OCI-LY3 (cell line): Measurements from ENCODE around the gene TMPO.

Experiments
- EZH2phosphoT487 ChIP-seq: fragments of 200-600 bp; shearing (Covaris generic); IDR thresholded peaks from 2 replicates; pipeline ENCODE4 v1.6.1; 2018; ENCODE audit warnings: antibody characterized with exemption, mixed run types, low read depth
- TF ChIP-seq, protein P1 (sequence below): fragments of 200-600, 300-600 bp; sonication (generic); IDR thresholded peaks from 2 replicates; pipeline ENCODE4 v1.5.1; 2014; ENCODE audit warnings: antibody characterized with exemption, low read length, low read depth

DNA sequence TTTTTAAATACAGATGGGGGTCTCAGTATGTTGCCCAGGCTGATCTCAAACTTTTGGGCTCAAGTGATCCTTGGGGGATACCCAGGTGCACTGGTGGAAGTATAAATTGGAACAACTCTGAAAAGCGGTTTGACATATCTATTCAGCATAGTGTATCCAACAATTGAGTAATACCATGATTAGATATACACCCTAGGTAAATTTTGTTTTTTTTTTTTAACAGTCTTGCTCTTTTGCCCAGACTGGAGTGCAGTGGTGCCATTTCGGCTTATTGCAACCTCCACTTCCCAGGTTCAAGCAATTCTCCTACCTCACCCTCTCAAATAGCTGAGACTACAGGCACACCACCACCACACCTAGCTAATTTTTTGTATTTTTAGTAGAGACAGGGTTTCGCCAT lies 46.5 kb downstream of the TMPO start:
- TF ChIP-seq, protein P1, sequence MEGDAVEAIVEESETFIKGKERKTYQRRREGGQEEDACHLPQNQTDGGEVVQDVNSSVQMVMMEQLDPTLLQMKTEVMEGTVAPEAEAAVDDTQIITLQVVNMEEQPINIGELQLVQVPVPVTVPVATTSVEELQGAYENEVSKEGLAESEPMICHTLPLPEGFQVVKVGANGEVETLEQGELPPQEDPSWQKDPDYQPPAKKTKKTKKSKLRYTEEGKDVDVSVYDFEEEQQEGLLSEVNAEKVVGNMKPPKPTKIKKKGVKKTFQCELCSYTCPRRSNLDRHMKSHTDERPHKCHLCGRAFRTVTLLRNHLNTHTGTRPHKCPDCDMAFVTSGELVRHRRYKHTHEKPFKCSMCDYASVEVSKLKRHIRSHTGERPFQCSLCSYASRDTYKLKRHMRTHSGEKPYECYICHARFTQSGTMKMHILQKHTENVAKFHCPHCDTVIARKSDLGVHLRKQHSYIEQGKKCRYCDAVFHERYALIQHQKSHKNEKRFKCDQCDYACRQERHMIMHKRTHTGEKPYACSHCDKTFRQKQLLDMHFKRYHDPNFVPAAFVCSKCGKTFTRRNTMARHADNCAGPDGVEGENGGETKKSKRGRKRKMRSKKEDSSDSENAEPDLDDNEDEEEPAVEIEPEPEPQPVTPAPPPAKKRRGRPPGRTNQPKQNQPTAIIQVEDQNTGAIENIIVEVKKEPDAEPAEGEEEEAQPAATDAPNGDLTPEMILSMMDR, result no peak
- TF ChIP-seq EZH2phosphoT487, result no peak
